GM19468 (cell line): ENCODE results near the gene PIP5K1A.
"Not testable (repeated sequence)": the region's sequence is repeated elsewhere in the genome, so short reads cannot be mapped to it uniquely, and the experiment has no call there.

ENCODE experiments used
- ATAC-seq: cut with Tn5 transposase; IDR thresholded peaks from one replicate; pipeline ENCODE4 v1.9.1; 2021; ENCODE audit warnings: mild to moderate bottlenecking, moderate library complexity, moderate number of reproducible peaks; ENCODE audit not compliant: unreplicated experiment; ENCODE audit errors: extremely low read depth

Gene PIP5K1A, protein sequence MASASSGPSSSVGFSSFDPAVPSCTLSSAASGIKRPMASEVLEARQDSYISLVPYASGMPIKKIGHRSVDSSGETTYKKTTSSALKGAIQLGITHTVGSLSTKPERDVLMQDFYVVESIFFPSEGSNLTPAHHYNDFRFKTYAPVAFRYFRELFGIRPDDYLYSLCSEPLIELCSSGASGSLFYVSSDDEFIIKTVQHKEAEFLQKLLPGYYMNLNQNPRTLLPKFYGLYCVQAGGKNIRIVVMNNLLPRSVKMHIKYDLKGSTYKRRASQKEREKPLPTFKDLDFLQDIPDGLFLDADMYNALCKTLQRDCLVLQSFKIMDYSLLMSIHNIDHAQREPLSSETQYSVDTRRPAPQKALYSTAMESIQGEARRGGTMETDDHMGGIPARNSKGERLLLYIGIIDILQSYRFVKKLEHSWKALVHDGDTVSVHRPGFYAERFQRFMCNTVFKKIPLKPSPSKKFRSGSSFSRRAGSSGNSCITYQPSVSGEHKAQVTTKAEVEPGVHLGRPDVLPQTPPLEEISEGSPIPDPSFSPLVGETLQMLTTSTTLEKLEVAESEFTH

DNA sequence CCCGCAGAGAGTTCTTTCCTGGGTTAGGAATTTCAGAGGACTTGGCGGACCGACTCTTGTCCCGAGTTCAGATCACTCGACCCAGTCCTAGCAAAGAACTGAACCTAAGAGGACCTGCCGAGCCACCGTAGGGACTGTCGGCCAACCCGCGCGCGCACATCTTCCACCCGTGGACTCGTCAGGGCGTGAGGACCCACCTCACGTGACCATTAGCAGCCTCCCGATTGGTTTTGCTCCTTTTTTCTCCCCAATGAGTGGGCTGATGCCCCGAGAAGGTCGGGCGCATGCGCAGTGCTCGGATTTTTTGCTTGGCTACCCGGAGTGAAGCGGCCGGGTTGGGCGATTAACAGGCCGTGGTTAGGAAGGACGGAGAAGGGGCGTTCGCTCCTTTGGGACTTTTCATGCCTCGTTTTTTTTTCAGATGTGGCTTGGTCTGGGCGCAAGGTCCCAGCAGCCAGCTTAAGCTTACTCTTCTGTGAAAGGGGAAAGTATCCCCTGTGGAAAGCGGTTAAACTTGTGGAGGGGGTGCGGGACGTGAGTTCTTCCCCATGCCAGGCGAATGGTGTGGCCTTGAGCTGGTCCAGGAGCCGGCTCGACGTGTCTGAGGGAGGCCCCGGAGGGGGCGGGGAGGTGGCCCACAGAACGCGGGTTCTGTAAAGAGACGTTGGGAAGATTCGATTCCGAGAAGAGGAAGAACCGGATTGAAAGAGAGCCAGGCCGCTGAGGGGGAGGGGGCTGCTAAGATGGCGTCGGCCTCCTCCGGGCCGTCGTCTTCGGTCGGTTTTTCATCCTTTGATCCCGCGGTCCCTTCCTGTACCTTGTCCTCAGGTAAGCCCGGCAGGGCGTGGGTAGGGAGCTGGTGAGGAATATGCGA is at the start of gene PIP5K1A:
Gene PIP5K1A, plus strand, starts transcription at position 299 of the 874 bp plus-strand sequence. Its CDS starts 445 bp downstream, at position 744.
- ATAC-seq: peak; percentile 84

DNA sequence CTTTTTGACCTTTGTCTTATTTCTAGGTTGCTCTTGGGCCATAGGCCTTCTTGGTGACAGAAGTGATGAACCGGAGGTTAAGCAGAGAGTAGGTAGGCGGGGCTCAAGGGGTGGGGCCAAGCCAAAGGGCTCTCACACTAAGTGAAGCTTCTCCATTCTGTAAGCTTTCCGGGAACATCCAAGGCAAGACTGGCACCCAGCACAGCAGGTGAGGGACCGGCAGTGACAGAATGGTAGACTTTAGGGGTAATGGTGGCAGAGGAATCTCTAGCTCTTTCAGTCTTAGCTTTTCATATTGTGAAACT is 41.9 kb upstream of the PIP5K1A start, which contains the start of gene TNFAIP8L2:
Gene TNFAIP8L2, plus strand, starts transcription at position 135 of the 305 bp plus-strand sequence. CDS start 2,049 bp downstream, outside the sequence.
- ATAC-seq: no peak

DNA sequence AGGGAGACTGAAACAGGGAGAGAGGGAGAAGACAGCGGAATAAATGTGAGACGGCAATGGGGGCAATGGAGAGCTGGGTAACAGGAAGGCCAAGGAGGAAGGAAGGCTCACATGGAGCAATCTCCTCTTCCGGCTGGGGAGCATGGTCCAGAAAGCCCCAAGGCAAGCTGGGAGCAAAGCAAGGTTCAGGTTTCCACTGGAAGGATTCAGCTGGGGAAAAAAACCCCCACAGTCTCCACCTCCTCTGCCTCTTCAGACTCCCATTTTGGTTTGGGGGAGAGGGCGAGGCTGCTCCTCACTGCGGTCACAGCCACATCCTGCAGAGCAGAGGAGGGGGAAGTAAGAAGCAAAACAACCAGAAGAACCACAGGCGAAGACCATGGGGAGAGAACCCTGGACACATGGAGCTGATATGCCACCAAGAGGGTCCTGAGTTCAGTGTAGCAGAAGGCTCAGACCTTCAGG is 41.3 kb upstream of the PIP5K1A start:
- no peak for ATAC-seq

DNA sequence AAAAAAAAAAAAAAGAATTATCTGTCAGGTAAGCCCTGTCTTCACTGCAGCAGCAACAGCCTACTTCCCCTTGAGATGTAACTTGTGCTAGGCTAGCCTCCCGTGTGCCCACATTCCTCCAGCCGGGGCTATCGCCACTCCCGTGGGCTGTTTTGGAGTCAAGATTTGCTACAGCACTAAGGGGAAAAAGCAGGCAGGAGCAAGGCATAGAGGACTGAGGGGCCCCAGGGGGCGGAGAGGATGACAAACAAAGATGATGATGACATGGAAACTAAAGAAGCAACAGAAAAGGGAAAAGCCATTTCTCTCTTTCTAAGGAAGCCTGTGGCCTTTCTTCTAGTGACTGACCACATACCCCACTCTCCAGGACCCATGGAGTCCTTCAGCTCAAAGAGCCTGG is 40.0 kb upstream of the PIP5K1A start:
- ATAC-seq: no peak

DNA sequence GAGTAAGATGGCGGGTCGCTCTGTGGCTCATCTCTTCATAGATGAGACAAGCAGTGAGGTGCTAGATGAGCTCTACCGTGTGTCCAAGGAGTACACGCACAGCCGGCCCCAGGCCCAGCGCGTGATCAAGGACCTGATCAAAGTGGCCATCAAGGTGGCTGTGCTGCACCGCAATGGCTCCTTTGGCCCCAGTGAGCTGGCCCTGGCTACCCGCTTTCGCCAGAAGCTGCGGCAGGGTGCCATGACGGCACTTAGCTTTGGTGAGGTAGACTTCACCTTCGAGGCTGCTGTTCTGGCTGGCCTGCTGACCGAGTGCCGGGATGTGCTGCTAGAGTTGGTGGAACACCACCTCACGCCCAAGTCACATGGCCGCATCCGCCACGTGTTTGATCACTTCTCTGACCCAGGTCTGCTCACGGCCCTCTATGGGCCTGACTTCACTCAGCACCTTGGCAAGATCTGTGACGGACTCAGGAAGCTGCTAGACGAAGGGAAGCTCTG is 39.6 kb upstream of the PIP5K1A start:
- no peak for ATAC-seq

DNA sequence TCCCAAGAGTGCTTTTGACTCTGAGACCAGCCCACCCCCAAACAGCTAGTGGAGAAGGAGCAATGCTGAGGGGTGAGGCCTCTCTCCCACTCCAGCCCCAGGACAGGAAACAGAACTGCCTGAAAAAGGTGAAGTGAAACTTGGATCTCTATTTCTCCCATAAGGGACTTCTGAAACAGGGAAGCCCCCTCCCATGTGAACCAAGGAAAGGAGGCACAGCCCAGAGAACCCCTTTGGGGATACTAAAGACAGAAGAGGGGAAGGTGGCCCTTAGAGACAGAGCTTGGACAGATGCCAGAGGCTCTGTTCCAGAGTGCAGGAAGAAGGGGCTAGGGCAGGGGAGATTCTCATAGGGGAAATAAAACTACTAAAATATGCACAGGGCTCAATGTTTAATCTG is 39.0 kb upstream of the PIP5K1A start:
- no peak for ATAC-seq

DNA sequence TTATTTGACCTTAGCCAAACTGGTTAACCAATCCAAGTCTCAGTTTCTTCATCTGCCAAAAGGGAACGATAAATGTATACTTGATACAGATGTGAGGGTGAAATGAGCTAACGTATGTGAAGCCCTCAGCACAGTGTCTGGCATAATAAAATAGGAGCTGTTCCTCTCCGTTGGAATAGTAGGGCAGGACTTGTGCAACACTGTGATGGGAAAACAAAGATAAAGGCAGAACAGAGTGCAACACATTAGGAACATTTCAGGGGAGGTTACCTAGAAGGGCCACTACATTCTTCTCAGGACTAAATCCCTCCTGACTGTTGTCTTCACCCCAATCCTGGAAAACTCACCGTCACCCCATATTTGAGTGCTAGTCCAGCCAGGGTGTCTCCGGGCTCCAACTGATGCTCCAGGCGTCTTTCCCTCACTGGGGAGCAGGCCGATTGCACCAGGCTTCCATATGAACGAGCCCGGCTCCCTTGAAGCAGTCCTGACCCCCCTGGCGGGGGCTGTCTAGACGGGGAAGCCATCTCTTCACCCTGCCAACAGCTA is 33.5 kb upstream of the PIP5K1A start:
- ATAC-seq: no peak

DNA sequence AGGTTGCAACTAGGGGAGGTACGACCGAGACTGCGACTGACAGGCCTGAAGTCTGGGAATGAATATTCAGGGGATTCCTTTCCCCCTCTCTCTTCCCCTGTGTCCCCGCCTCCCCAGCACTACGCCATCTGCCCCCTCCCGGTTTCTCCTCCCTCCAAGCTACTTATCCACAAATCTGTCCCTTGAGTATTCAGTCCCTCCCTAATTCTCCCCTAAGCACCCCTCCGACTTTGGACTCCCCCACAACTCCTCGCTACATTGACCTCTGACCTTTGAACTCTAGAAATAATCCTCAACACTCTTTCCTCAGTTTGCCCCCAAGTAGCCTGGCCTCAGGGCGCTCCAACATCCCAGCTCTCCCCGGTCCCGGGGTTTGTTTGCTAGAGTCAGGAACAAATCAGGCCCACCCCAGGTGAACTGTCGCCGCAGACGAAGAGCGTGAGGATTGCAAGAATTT is 33.0 kb upstream of the PIP5K1A start:
- no peak for ATAC-seq

DNA sequence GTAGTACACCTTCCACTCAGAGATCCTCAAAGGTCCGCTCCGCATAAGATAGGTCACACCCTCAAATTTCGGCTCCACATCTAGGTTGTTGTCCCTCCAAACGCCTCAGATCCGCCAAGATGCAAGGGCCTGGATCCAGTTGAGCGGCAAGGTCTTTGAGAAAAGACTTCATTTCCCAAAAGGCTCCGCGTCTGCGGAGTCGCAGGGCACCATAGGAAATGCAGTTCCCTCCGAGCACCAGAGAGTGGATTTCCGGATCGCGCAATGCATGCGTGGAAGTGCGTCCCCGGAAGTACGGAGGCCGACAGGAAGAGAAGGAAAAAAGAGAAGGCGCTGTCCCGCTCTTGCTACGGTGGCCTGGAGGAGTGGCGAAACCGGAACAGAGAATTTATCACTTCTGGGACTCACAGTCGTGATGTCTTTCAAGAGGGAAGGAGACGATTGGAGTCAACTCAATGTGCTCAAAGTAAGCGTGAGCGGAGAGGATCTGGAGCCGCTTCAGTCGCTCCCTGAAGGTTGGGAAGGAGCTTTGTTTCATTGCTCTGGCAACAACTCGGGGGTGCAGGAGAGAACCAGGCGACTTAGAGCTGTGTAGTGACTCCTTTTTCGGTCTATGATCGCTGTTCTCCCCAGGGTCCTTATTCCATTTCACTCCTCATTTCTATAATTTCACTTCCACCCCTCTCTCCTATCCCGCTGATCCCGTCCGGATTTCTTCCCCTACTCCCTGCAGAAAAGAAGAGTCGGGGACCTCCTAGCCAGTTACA is 32.4 kb upstream of the PIP5K1A start, which contains the start of the genes LYSMD1 and SCNM1:
Gene LYSMD1, minus strand, starts transcription at position 165 of the 767 bp plus-strand sequence. CDS start 644 bp downstream, outside the sequence.
Gene SCNM1, plus strand, starts transcription at position 407 of the 767 bp plus-strand sequence. Its CDS starts 9 bp downstream, at position 416.
- ATAC-seq: peak; percentile 68

DNA sequence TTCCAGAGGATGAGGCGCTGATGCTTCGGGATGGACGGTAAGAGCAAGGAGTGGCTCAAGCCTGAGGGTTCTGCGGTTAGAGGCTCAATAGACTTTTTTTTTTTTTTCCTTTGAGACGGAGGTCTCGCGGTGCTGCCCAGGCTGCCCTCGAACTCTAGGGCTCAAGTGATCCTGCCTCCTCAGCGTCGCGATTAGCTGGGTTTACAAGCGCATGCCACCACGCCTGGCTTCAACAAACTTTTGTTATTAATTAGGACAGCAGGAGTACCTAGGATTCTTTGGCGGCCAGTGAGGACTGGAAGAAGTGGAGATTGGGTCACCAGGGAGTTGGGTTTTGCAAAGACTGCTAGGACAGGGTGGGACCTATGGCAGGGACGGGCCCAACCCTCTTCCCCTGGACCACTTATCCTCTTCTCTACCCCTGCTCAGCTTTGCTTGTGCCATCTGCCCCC is 31.8 kb upstream of the PIP5K1A start:
- no peak for ATAC-seq

DNA sequence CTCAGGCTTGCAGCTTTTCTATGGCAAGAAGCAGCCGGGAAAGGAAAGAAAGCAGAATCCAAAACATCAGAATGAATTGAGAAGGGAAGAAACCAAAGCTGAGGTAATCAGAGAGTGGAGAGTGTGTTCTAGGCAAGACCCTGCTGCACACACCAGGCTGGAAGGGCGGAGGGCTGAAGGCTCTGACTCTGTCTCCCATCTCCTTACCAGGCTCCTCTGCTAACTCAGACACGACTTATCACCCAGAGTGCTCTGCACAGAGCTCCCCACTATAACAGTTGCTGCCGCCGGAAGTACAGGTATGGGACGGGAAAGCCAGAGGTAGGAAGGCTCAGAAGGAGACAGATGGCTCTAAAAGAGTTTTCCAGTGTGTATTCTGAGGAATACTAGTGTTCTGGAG is 31.2 kb upstream of the PIP5K1A start:
- ATAC-seq: no peak

DNA sequence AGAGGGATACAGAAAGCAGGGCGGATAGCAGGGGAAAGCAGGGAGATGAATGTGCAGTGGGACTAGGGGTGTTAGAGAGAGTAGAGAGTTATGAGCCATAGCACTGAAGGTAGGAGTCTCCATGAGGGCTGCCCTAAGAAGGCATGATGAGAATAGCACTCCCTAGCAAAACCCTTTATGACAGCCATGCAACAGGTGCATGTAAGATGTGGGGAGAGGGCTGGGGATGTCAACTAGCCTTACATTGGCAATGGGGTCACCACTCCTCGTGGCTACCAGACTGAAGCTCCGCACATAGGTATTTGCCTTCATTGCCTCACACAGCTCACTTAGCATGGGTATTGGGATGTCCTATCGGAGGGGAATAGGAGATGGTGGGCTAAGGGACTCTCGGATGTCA is 27.2 kb upstream of the PIP5K1A start:
- ATAC-seq: no peak

DNA sequence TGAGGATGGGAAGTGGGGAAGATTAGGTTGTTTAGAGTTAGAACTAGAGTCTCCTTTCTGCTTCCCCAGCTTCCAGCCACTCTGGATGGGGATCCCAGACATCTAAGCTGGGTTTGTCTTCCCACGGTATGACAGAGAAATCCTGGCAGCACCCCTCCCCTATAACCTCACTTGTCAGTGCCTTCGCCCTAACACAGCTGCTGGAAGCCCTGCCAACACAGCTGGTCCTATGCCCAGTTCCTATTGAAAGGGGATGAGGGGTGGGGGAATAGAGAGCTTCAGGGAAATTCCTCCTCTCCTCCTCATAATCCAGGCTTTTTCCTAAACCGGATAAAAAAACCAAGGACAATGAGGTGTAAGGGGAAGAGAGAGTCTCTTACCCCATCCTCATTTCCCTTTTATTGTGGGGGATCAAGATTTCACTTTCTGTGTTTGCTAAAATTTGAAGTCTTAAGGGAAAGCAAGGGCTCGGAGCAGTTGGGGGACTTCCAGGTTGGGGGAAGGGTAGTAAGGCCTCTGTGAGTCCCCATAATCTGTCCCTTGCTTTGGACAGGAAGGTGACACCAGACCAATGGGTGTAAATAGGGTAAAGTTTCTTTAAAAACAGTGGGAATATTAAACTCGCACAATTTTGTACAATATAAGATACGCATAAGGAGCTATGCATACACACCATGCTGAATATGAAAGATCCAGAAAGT is 23.2 kb upstream of the PIP5K1A start:
- ATAC-seq: no peak

DNA sequence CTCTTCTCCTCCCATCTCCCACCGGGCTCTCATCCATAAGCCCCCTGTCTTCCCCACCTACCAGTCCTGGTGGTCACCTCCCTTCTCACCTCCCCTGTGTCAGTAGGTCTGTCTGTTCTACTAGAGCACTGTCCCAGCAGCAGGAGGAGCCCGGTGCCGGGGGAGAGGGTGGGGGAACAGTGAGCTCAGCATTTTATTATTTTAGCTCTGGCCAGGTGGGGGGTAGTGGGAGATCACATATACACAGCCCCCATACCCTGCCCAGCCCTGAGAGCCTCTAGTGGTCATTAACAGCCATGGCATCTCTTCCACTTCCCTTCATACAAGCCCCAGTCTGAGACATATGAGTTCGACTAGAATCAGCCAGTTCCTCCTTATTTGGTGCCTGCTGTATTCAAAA is 22.5 kb upstream of the PIP5K1A start, which contains the start of gene TMOD4:
Gene TMOD4, minus strand, starts transcription at position 119 of the 400 bp plus-strand sequence. CDS start 1,106 bp downstream, outside the sequence.
- ATAC-seq: no peak

DNA sequence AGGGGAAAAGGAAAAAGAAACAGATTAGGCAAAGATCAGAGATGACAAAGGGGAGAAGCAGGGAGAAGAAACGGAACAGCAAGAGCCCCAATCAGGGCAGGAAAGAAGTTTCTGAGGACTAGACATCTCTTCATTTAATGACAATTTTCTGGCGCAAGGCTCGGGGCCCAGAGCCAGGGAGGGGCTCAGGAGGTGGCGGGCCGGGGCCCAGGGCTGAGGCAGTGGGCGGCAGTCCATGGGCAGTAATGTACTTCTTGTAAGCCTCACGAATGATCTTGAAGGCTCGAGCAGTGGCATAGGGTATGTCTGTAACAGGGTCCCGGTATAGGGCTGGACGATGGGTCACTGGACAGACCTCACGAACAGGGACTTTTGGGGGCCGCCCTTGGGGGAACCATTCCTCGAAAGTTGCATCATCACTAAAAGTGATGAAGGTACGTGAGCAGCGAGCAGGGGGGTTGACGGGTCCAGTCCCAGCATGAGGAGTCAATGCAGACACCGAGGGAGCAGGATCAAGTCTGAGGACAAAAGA is 21.8 kb upstream of the PIP5K1A start:
- ATAC-seq: no peak

DNA sequence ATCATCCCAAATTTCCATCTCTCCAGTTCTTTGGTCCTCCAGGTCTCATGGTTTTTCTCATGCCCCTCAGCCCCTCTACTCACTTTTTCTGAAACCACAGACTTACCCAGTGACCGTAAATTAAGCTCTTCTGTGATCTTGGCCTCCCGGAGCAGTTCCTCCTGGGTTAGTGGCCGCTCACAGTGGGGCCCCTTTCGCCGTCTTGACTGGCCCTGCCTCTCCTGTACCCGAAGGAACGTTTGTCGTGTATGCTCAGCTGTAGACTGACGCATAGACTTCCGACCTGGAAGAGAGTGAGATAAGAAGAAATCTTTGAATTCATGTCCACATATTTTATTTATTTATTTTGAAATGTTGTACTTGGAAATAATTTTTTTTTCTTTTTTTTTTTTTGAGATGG is 14.1 kb upstream of the PIP5K1A start:
- no peak for ATAC-seq

DNA sequence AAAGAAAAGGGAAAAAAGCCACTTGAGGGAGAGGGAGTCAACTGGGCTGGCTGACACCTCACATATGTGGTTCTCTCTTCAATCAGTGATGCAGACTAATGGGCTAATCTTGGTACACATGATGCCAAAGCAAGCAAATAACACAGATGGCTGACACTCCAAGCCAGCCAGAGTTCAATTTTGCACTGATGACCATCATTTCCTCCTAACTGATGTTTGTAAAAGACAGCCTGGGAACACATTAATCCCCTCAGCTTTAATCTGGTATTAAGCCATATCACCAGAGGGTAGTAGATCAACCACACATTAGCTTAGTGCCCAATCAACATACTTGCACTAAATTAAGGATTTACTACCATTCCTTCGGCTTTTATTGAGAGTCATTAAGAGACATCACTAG is 11.1 kb upstream of the PIP5K1A start:
- no peak for ATAC-seq

DNA sequence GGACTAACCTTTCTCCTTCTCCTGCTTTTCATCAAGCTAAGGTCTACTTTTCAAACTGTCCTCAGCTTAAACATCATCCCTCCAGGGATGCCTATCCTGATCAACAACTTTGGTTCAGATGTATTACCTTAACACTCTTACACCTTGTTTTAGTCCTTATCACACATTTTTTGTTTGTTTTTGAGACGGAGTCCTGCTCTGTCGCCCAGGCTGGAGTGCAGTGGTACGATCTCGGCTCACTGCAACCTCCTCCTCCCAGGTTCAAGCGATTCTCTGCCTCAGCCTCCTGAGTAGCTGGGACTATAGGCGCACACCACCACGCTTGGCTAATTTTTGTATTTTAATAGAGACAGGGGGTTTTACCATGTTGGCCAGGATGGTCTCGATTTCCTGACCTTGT is 9.7 kb upstream of the PIP5K1A start:
- ATAC-seq: not testable (repeated sequence)
